Loucy (cell line): ENCODE measurements around the gene CTIF.

Experiments
- H2AFZ ChIP-seq: fragments of 200-600 bp; sonication (generic); 2 replicates; pipeline ENCODE4 v1.6.0; 2016; ENCODE audit warnings: antibody characterized with exemption, mild to moderate bottlenecking, low read length, moderate library complexity
- H3F3A ChIP-seq: fragments of 200-600 bp; 2 replicates; pipeline ENCODE4 v1.6.0; 2016; ENCODE audit warnings: antibody characterized with exemption, low read depth, mild to moderate bottlenecking
- H3K27me3 ChIP-seq: fragments of 200-600 bp; sonication (generic); 2 replicates; pipeline ENCODE4 v1.6.1; 2014; ENCODE audit warnings: low read length, mild to moderate bottlenecking; ENCODE audit not compliant: insufficient read depth, poor library complexity, severe bottlenecking
- H3K36me3 ChIP-seq: fragments of 200-600 bp; sonication (generic); 2 replicates; pipeline ENCODE4 v1.6.1; 2016; ENCODE audit warnings: low read length; ENCODE audit not compliant: insufficient read depth
- H3K4me1 ChIP-seq: fragments of 200-600 bp; sonication (generic); 2 replicates; pipeline ENCODE4 v1.5.1; 2014; ENCODE audit warnings: low read length, mild to moderate bottlenecking; ENCODE audit not compliant: insufficient read depth, poor library complexity, severe bottlenecking
- H3K4me2 ChIP-seq: fragments of 200-600 bp; sonication (generic); 2 replicates; pipeline ENCODE4 v1.6.0; 2014; ENCODE audit warnings: antibody characterized with exemption, low read length, low read depth, mild to moderate bottlenecking; ENCODE audit not compliant: poor library complexity, severe bottlenecking
- H3K4me3 ChIP-seq: fragments of 200-600 bp; sonication (generic); 2 replicates; pipeline ENCODE4 v1.5.1; 2014; ENCODE audit warnings: low read length, mild to moderate bottlenecking, mixed read lengths; ENCODE audit not compliant: poor library complexity, severe bottlenecking
- H3K79me2 ChIP-seq: fragments of 200-600 bp; sonication (generic); 2 replicates; pipeline ENCODE4 v1.6.1; 2014; ENCODE audit warnings: low read length; ENCODE audit not compliant: insufficient read depth
- H3K9ac ChIP-seq: fragments of 200-600 bp; sonication (generic); 2 replicates; pipeline ENCODE4 v1.6.0; 2014; ENCODE audit warnings: mild to moderate bottlenecking, low read depth, low read length, moderate library complexity; ENCODE audit not compliant: poor library complexity, severe bottlenecking
- H3K9me2 ChIP-seq: fragments of 200-600 bp; sonication (generic); replicated peaks from 2 replicates; pipeline ENCODE4 v1.6.1; 2016; ENCODE audit warnings: low read depth, low read length, mixed read lengths
- H3K9me3 ChIP-seq: fragments of 200-600 bp; sonication (generic); 2 replicates; pipeline ENCODE4 v1.6.1; 2014; ENCODE audit warnings: mild to moderate bottlenecking, antibody characterized with exemption, low read length, low read depth; ENCODE audit not compliant: insufficient read depth
- H4K20me1 ChIP-seq: fragments of 200-600 bp; sonication (generic); 2 replicates; pipeline ENCODE4 v1.6.0; 2014; ENCODE audit warnings: antibody characterized with exemption, low read length, mild to moderate bottlenecking; ENCODE audit not compliant: insufficient read depth, poor library complexity, severe bottlenecking
- EZH2phosphoT487 ChIP-seq: fragments of 200-600 bp; IDR thresholded peaks from 2 replicates; pipeline ENCODE4 v1.6.1; 2018; ENCODE audit warnings: antibody characterized with exemption, mild to moderate bottlenecking, moderate library complexity, borderline replicate concordance
- TF ChIP-seq, protein P1 (sequence below): fragments of 200-600 bp; sonication (generic); conservative IDR thresholded peaks from 2 replicates; pipeline ENCODE4 v1.5.1; 2014; ENCODE audit warnings: mild to moderate bottlenecking, antibody characterized with exemption, low read length

Gene CTIF

DNA sequence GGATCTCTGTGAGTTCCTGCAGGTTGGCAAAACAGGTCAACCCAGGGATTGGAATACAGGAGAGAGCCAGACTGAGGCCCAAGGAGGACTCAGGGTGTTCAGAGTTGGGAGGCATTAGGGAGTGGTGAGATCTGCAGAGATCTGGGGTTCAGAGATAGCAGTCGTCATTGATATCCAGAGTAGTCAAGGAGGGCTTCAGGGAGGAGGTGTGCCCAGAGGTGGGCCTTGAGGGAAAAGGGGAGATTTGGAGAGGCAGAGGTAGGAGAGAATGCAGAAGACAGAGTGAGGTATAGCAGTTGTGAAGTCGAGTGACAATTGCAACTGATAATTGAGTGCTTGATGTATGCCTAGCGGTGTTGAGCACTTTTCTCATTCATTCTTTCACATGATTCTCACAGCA is 70.3 kb downstream of the CTIF start:
- no peak overlapping the region for H2AFZ ChIP-seq
- no peak overlapping the region for H3K4me3 ChIP-seq
- H4K20me1 ChIP-seq: no peaks in the 10 kb centered on the region
- no peak overlapping the region for H3K9ac ChIP-seq
- no peaks in the 10 kb centered on the region for H3F3A ChIP-seq
- no peaks in the 10 kb centered on the region for H3K9me2 ChIP-seq
- 0 out of 2 replicates have a peak, but pooled peaks cover 4% of the 10 kb centered on the region for H3K79me2 ChIP-seq
- H3K27me3 ChIP-seq: no peaks in the 10 kb centered on the region
- H3K4me1 ChIP-seq: no peaks in the 10 kb centered on the region
- H3K4me2 ChIP-seq: no peak overlapping the region
- TF ChIP-seq, protein P1, sequence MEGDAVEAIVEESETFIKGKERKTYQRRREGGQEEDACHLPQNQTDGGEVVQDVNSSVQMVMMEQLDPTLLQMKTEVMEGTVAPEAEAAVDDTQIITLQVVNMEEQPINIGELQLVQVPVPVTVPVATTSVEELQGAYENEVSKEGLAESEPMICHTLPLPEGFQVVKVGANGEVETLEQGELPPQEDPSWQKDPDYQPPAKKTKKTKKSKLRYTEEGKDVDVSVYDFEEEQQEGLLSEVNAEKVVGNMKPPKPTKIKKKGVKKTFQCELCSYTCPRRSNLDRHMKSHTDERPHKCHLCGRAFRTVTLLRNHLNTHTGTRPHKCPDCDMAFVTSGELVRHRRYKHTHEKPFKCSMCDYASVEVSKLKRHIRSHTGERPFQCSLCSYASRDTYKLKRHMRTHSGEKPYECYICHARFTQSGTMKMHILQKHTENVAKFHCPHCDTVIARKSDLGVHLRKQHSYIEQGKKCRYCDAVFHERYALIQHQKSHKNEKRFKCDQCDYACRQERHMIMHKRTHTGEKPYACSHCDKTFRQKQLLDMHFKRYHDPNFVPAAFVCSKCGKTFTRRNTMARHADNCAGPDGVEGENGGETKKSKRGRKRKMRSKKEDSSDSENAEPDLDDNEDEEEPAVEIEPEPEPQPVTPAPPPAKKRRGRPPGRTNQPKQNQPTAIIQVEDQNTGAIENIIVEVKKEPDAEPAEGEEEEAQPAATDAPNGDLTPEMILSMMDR: no peak
- no peak for TF ChIP-seq EZH2phosphoT487
- H3K9me3 ChIP-seq: no peaks in the 10 kb centered on the region
- H3K36me3 ChIP-seq: no peaks in the 10 kb centered on the region; the same call in 1 of the 2 replicates

DNA sequence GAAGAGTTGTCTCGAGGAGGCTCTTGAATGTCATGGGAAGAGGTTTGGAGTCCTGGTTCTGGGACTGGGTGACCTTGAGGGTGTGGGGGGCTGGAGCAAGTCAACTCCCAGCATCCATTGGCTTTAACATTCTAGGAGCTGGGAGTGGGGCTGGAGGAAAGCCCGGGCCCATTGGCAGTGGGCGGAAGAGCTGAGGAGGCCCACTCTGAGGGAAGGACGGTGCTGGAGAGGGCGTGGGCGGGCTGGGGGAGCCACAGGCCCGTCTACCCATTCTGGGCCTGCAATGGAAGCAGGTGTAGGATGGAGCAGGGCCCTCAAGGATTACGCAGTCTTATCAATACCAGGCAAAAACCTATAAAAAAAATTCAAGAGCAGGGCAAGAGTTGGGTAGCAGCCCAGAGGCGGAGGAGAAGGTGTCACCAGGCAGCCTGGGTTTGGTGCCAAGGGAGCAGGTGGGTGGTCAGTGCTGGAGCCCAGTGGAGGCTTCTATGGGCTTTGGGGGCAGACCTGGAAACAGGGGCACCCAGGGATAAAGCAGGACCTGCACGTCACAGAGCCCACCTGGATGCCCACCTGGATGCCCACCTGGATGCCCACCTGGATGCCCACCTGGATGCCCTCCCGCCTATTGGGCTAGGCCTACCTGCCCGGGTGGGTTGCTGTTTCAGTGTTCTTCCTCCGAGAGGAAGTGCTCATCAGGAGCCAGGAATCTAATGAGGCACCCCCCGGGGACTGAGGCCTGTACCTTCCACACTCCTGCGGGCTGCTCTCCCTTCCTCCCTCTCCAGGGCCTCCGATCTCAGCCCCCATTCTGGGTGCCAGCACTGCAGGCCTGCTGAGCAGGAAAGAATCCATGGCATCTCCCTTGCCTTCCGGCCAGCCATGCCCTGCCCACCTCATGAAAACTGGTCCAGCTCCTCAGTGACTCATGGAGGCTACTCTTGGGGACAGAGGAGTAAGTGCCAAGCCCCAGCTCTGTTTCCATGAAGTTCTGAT is 71.3 kb downstream of the CTIF start:
- no peak for TF ChIP-seq EZH2phosphoT487
- TF ChIP-seq, protein P1: no peak
- Histone ChIP-seq H3F3A (no peaks in the 10 kb centered on the region), H3K79me2 (0 out of 2 replicates have a peak, but pooled peaks cover 4% of the 10 kb centered on the region), H3K4me2 (no peak overlapping the region), H3K4me1 (no peaks in the 10 kb centered on the region), H3K9me2 (no peaks in the 10 kb centered on the region), H3K9ac (no peak overlapping the region), H3K36me3 (no peaks in the 10 kb centered on the region; the same call in 1 of the 2 replicates), H2AFZ (no peak overlapping the region), H3K4me3 (no peak overlapping the region), H4K20me1 (no peaks in the 10 kb centered on the region), H3K27me3 (no peaks in the 10 kb centered on the region), H3K9me3 (no peaks in the 10 kb centered on the region)

- no peak overlapping the region for H3K9ac ChIP-seq
- H3K9me3 ChIP-seq: no peaks in the 10 kb centered on the region
- no peak overlapping the region for H2AFZ ChIP-seq
- H3K4me3 ChIP-seq: no peak overlapping the region
- H3K79me2 ChIP-seq: 0 out of 2 replicates have a peak, but pooled peaks cover 4% of the 10 kb centered on the region
- no peaks in the 10 kb centered on the region for H3K4me1 ChIP-seq
- H3K27me3 ChIP-seq: no peaks in the 10 kb centered on the region
- no peaks in the 10 kb centered on the region for H4K20me1 ChIP-seq
- H3K36me3 ChIP-seq: no peaks in the 10 kb centered on the region; the same call in 1 of the 2 replicates
- H3F3A ChIP-seq: no peaks in the 10 kb centered on the region
- TF ChIP-seq, protein P1: no peak
- no peak for TF ChIP-seq EZH2phosphoT487
- no peak overlapping the region for H3K4me2 ChIP-seq
- no peaks in the 10 kb centered on the region for H3K9me2 ChIP-seq
These were observed 72.4 kb downstream of the CTIF start for GRCh38 chr18:48611203-48611602.
